Hypothalamus (tissue), 51 donors: ENCODE results near the gene MOCS3.
A peak's percentile ranks its signal among the peaks of the same experiment; 100 is the strongest.

Source experiments
- DNase-seq, 51 donors: peaks; one replicate each; lab custom pipeline; 2025; lab: John Stamatoyannopoulos, UW

MOCS3 gene

GRCh38 chr20:50980071-50980681, 21.6 kb downstream of the MOCS3 start:
- peak in 1 of 51 donors; percentile 20 for DNase-seq

DNA sequence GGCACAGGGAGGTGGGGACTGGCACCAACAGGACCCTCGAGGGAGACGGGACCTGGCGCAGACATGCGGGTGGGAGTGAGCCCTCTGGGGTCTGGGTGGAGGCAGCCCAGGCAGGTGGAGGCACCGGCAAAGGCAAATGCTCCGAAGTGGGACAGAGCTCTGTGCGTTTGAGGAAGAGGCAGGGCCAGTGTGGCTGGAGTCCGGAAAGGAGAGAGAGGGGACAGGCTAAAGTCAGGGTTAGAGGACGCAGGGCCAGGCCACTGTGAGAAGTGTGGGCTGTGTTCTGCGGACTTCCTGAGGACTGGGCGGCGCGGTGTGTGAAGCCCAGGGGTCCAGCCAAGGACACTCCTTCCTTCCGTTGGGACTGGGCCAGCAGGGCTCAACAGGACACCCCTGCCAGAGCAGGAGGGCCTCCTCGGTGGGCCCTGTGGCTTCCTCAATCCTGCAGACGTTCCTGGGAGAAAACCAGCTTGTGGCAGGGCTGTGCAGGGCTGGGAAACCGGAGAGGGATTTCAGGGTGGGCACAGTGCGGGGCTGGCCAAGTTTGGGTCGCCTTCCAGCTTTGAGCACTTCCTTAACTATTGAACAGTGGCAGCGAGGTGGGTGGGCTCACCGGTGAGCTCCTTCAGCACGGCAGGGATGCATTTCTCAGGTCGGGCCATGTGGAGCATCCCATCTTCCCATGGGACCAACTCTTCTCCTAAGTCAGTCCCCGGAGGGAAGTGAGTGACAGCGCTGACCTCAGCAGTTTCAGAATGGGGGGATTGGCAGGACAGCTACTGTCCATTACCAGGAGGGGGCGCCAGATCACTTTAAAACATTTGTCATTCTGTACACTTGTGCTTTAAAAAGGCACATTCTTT, 22.5 kb downstream of the MOCS3 start:
- peak in 30 of 51 donors; percentile 2 to 64 (median 18) for DNase-seq

DNA sequence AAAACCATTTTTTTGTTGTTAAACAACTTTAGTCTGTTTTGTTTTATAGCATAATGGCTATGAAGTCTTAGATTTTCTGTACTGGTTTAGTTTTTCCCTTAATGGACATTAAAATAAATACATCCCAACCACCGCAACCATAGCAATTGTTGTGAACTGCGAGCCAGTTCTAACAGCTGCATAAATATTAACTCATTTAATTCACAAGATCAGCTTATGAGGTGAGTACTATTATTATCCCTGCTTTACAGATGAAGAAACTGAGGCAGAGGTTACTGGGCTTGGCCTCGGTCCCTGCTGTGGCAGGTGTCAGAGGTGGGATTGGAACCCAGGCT, 23.1 kb downstream of the MOCS3 start:
- no peak for DNase-seq

- DNase-seq, result no peak
Measured at GRCh38 chr20:50982363-50982762, 23.7 kb downstream of the MOCS3 start.

GRCh38 chr20:50983321-50983720, 24.7 kb downstream of the MOCS3 start:
- no peak for DNase-seq

- peak in 40 of 51 donors; percentile 3 to 85 (median 45) for DNase-seq
Measured at GRCh38 chr20:50987493-50988210, 29.0 kb downstream of the MOCS3 start.

DNA sequence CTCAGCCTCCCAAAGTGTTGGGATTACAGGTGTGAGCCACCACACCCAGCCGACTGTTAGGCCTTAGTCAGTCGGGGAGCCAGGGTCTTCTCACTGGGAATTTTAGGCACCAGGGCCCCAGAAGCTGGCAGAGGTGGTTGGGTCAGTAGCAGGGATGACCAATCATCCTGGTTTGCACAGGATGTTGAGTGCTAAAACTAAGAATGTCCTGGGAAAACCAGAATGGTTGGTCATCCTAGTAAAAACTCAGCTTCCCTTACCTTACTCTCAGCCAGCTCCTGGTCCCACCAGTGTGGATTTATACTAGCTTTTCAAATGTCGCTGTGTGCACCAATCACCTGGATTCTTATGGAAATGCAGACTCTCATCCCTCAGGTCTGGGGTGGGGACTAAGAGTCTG, 32.5 kb downstream of the MOCS3 start:
- no peak for DNase-seq

DNA sequence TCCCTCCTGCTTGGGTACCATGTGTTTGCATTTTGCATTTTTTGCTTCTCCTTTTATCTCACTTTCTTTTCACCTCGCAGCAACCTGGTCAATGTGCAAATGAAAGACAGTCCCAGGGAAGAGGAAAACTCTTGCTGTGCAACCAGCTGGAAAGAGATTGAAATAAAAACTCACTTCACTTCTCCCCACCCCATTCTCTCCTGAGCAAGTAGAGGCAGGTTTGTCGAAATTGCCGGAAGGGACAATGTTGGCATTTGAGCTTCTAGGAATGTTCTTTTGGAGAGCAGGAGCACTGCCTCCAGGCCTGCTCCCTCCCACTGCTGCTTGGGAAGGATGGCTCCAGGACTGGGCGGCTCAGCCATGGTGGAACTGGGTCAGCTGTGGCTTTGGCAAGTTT, 33.7 kb downstream of the MOCS3 start:
- DNase-seq, result no peak

- peak in 3 of 51 donors; percentile 2 to 3 (median 3) for DNase-seq
Measured at GRCh38 chr20:50992733-50993457, 34.3 kb downstream of the MOCS3 start.

GRCh38 chr20:50993876-50994275, 35.3 kb downstream of the MOCS3 start:
- DNase-seq, result no peak

- no peak for DNase-seq
Measured at GRCh38 chr20:50995506-50995905, 36.9 kb downstream of the MOCS3 start.

- DNase-seq, result no peak
Measured at GRCh38 chr20:50996901-50997865, 38.6 kb downstream of the MOCS3 start.

GRCh38 chr20:50999355-50999754, 40.7 kb downstream of the MOCS3 start:
- DNase-seq, result no peak

DNA sequence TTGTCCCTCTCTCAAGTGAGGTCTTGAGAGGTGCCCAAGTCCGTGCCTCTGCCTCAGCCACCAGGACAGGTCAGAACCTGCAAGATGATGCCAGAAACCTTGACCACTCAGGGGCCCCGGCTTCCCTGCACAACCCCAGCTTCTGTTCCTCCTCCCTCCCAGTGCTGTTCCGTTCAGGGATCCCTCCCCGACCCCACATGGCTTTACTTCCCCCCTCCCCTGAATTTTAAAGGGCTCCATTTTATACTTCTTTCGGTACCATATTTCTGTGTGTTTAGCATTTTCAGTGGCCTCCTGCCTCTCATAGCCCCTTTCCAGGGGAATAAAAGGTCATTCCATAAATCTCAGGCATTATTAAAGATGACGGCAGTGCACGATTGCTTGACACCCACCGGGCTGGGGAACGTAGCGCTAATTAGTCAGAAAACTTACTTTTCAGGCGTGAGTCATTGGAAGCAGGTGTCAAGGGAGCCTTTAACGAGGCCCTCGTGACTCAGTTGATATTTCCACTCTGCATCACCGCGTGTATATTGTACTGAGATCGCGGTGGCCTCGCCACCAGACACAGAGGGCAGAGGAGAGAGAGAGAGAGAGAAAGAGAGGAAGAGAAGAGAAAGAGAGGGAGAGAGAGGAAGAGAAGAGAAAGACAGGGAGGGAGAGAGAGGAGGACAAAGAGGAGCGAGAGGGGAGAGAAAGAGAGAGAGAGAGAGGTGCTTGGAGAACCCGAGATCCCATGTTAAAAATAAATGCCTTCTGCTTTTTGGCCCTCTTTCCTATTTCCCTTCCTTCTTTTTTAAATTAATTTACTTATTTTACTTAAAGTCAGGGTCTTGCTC, 43.0 kb downstream of the MOCS3 start:
- no peak for DNase-seq

- no peak for DNase-seq
Measured at GRCh38 chr20:51002633-51003032, 44.0 kb downstream of the MOCS3 start.

DNA sequence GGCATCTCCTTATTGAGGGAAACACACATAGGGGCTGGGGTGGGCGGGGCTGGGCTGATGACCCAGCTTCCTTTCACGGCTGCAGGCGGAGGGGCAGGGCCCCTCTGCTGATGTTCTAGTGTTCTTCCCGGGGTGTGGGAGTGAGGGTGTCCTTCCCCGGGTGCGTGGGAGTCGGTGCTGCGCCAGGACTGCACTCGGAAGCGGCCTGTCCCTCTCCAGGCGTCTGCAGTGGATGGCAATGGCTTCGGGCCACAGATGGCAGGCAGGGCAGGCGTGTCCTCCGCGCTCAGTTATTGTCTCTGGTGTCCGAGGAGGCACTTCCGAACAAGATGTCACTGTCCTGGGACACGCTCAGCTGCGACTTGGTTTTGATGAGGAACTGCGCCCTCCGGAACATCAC, 45.1 kb downstream of the MOCS3 start:
- DNase-seq, result no peak

- DNase-seq, result no peak
Measured at GRCh38 chr20:51004305-51004727, 45.7 kb downstream of the MOCS3 start.

- no peak for DNase-seq
Measured at GRCh38 chr20:51004781-51005180, 46.2 kb downstream of the MOCS3 start.

GRCh38 chr20:51005214-51005613, 46.6 kb downstream of the MOCS3 start:
- no peak for DNase-seq
